Stimulated activated CD8-positive, alpha-beta memory T cell treated with anti-CD3 and anti-CD28 coated beads, Interleukin-4, amount 100 ng/mL, for 48 hours (primary cell): ENCODE results near the gene CHN2.

Experiments used
- DNase-seq: peaks from one replicate; pipeline ENCODE4 v3.0.0-alpha.2; 2020

CHN2 gene

DNA sequence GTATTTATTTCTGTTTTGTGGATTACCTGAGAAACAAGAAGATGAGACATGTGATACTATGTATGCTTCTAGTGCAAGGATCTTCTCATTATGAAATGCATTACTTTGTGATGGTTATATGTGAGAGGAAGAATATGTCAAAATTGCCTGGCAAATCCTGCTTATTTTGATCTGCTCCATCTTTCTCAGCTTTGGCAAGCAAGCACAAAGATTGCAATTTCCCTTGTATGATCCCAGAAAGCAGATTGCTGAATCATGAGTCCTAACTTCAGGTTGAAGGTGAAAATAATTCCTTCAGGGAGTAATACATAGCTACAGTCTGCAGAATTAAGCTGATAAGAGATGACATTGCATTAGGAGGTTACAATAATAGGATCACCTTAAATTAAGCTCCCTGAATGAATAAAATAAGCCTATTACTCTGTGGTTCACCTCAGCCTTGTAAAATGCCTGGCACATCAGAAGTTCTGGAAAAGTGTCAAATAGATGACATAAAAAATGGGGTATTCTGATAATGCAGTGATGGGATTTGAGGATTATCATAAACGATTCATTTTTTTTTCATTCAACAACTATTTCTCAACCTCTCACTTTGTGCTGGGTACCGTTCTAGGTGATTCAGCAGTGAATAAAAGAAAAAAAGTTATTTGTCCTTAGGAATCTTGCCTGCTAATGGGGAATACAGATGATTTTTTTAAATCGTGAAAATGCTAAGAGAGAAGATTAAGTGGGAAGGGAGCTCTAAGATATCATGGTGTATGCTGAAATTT, 120.7 kb downstream of the CHN2 start:
- no peak for DNase-seq

DNA sequence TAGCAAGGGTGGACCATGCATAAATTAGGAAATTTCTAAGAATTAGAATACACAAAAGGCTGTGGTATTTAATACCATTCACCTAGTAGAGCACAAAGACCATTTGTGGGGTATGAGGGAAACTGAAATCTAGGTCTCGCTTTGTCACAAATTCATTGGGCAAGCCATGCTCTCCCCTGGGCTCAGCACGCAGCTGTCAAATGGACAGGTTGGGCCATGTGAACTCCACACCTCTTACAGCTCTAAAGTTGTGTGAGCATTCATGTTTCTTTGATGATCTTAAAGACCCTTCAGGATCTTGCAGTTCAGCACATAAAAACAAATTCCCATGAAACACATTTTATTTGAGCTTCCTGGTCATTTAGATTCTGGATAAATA, 121.3 kb downstream of the CHN2 start:
- DNase-seq = no peak

DNA sequence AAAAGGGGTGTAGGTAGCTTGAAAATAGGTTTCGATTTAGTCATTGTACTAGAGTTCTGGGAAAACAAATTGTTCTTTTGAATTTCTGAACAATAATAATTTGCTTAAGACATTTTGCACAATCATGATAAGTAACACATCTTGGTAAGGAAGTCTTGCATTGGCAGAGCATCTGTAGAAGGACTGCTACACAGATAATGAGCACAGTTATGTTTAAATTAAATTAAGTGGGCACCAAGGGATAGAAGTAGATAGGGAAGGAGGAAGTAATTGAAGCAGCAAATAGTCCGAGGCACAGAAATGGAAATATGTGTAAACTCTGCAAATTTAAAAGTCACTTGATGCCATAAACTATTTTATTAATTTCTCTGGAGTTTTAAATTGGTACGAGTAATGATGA, 122.4 kb downstream of the CHN2 start:
- DNase-seq = no peak

DNA sequence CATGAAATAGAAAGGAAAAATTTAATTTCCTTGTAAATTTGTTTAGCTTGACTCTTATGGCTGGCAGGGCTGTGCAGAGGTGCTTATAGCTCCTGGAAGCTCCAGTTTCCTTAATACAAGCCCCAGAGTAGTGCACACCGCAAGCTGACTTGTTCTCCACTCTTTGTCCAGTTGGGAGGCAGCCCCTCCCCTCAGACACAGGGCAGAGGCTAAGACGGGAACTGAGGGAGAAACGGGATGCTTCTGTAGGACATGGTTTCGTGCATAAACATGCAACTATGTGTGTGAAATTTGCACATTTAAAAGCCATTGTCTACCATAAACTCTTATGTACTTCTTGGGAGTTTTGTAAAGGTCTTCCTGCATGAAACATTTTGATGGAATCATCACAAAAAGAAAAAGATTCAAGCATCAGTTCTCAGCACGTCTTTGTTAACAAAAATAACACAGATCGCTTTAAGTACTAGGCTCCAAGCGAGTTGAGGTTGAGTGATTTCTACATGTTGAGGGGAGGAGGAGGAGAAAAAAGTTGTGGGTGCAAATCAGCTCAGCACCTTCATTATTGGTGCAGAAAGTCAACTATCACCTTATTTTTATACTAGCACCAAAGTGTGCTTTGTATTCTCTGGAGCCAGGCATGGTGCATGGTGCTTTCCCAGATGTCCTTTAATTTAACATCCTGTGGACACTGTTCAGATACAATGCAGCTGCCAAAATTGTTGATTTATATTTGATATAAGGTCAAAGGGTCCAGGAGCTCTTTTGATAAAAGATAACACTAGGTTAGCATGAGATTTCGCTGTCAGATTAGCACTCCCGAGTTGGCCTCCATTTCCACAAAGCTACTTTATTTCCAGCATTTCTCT, 124.5 kb downstream of the CHN2 start:
- no peak for DNase-seq

DNA sequence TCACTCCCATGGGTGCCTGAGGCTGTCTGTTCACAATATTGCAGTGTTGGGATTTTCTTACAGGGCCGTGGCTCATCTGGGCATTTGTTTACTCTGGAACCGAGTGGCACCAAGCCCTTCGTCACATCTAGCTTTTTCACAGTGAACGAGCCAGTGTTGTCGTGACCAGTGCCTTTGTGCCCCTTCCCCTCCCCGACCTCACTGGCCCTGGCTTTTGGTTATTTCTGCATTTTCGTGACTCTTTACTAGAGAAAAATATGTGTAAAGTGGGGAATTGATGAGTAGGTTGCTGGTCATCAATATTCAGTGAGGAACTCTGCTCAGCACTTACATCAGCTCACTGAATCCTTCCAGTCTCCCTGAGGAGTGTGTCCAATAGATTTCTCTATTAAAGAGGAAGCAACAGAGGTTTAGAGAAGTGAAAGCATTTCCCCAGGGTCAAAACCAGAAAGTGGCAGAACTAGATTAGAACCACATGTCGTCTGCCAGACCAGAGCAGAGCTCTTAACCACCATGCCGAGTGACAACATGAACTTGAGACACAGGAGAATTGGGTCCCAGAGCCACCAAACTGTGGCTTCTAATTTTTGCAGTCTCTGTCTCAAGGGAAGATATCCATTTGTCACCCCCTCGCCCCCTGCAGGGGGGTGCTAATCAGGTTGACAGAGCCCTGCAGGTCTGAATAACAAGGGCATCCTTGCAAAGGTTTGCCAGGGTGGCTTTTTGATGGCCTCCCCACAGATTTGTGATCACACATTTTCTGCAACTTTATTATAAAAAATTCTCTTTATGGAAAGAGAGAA, 125.3 kb downstream of the CHN2 start:
- DNase-seq = no peak

DNA sequence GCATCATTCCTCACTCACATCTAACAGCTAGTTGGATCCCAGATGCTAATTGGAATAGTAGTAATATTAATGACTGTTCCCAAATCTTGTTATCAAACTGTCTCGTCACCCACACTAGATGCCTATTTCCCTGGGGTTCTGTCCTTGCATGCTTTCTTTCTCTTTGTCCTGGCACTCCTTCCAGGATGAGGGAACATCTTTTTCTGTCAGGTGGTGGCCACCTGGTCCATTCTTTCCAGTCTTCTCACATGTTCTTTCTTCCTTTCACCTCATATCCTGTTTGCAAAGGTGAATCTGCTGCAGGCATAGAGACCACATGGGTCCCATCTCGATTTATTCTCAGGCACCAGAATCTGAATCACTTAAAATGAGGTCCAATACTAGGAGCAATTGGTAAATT, 126.0 kb downstream of the CHN2 start:
- DNase-seq = no peak

DNA sequence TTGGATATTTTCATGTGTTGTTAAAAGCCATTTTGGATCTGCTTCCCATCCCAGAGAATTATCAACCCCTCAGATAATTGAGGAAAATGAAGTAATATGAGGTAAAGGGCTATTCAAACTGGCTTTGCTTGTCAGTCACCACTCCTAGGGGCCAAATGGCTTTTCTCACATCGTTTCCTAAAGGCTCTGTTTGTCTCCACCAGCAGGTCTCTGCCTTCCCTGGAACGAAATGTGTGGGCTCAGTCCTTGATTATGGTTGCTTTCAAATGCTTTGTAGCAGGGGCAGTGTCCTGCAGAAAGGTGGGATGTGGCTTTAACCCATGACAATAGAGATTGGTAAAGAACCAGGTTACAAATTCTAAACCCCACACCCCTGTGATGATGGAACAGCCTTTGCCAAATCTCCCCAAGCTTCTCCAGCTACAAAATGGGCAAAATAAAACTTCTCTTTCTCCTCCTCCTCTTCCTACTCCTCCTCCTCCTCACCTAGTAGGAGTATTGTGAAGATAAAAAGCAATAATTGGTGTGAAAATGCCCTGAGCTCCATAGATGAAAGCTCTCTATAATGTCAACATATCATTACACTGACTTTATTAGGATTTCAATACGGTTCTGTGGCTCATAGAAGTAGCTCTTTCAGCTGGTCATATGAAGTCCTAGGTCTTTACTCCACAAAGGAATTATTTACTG, 127.6 kb downstream of the CHN2 start:
- no peak for DNase-seq

DNA sequence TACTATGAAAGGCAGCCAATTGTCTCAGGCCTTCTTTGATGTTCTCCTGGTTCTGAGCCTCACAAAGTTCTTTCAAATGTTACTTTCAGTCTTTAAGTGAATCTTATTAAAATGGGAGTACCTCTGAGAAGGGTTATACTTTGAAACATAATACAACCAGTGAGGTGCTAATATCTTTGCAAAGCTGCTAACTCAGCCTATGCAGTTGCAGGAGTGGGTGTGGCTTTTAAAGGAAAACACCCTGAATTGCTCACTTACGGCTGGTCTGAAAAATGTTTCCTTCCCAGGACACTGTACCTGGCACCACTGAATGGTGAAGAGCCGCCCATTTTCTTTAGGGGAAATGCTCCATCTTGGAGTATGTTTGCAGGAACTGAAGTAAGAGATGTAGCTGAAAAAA, 130.9 kb downstream of the CHN2 start:
- no peak for DNase-seq

DNA sequence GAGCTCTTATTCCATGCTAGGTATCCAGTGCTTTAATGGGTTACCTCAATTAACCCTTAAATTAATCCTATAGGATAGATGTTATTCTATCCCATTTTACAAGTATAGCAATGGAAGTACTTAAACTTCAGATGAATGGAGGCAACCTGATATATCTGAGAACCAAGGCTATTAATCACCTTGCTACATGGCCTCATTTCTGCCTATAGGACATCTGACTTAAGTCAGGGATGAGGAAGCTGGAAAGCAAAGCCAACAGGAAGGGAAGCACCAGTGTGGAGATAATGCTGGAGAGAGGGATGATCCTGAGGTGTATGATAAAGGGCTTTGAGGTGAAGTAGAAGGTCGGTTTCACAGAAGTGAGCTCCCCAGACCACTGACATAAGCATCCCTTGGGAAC, 132.3 kb downstream of the CHN2 start:
- DNase-seq = no peak

DNA sequence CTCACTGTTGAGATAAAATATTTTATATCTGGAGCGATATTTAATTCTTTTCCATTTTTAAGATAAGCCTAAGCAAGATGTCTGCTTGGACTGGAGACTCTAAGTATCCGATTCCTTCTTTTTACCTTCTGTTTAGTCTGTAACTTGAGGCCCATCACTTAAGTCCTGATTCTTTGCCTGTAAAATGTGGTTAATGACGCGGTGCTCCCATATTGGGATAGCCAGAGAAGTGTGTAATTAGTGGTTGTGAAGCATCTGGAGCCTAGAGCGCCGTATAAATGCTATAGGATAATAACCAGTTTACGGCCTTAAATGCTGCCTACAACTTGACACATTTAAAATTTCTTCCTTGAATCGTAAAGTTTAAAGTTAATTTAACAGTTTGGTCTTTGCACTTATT, 132.9 kb downstream of the CHN2 start:
- no peak for DNase-seq

DNA sequence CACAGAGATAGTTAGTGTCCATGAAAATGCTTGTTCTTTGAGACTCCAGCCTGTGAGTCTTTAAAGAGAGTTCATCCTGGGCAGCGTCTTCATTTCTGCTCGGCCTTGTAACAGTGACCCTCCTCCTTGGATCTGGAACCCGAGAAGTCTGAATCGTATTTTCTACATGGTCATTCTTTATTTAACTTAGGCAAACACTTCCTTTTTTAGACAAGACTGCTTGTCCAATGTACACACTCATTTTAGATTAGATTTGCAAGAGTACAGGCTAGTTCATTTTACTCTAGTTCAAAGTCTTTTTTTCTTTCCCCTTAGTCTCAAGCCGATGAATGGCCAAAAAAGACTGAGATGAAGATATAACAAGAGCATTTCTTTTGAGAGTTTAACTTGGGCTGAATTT, 133.5 kb downstream of the CHN2 start:
- DNase-seq = no peak

DNA sequence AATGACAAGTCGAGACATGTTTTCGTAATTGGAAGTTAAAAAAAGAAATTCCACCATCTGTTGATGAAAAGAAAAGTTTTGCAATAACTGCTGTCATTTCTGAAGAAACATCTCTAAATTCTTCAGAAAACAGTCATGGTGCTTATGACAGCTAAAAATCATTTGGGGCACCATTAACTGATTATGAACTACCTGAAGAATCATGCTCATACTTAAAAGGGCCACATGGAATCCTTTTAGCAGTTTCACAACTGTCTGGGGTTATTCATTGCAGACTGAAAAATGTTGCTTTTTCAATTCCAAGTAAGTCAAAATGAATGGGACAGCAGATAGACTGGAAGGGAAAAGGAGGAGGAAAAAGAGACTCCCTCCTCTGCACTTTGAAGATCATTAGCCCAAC, 134.2 kb downstream of the CHN2 start:
- no peak for DNase-seq

DNA sequence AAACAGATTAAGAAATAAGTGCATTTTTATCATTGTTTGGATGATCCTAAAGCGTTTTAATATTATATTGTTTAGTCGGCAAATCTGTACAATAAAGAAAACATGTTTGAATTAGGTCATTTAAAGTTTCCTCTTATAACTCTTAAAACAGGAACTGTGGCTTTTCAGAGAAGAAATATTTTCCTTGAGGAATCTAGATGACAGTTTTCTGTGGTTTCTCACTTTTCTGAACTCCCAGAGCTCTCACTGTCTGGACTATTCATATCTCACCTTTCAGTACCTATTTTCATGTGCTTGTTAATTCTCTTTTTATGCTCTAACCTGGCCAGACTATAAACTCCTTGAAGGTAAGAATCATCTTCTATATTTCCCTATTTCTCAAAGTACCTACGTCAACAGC, 135.1 kb downstream of the CHN2 start:
- DNase-seq = no peak

DNA sequence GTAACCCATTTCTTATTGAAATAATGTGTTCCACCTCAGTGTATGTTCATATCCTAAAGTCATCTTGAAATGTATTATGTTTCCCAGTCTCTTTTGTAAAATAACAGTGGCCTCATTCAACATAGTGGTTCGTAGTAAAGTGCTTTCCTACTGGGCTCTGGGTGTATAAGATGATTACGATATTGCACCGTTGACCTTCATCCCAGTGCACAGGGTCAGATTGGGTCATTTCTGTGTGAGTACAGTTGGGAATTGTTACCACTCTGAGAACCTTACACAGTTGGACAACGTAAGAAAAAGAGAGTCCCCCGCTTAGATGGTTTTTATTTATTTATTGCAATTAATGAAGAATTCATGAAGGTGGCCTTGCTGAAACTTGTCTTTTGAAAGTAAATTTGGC, 135.6 kb downstream of the CHN2 start:
- no peak for DNase-seq

DNA sequence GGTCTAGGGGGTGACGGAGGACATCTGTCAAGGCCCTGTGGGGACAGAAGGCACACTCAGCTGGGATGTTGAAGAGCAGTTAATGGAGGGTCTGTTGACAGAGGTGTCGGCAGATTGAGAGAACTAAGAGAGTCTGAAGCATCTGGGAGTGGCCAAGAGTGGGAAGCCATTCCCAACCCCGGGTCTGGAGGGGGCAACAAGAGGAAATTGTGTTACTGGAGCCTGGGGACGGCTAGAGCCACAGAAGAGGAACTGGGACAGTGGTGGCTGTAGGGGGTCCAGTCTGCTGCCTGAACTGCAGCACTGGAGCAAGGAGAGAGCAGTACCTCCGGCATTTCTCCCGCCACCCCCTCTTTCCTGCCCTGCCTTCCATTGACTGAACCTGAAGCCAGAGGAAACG, 136.6 kb downstream of the CHN2 start:
- no peak for DNase-seq

DNA sequence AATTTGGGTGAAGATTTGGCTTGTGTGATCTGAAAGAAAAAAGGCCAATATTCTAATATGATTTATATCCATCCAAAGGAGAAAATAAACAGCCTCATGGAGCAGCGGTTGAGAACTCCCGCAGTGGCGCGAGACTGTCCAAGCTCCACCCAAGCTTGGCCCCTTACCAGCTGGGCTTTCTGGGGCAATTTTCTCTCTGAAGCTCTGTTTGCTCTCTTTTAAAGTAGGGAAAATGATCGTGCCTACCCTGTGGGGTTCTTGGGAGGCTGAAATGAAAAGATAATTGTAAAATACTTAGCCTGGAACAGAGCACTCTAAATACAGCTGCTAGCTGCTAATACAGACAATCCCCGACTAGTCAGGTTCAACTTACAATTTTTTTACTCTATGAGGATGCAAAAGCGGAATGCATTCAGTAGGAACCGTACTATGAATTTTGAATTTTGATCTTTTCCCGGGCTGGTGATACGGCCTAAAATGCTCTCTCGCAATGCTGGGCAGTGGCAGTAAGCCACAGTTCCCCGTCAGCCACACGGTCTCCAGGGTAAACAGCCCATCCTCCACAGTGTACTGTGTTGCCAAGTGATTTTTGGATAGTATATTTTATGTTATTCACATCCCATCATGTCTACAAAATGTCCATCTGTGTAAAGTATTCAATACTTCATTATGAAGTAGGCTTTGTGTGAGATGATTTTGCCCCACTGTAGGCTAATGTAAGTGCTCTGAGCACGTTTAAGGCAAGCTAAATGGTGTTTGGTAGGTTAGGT, 137.7 kb downstream of the CHN2 start:
- no peak for DNase-seq

DNA sequence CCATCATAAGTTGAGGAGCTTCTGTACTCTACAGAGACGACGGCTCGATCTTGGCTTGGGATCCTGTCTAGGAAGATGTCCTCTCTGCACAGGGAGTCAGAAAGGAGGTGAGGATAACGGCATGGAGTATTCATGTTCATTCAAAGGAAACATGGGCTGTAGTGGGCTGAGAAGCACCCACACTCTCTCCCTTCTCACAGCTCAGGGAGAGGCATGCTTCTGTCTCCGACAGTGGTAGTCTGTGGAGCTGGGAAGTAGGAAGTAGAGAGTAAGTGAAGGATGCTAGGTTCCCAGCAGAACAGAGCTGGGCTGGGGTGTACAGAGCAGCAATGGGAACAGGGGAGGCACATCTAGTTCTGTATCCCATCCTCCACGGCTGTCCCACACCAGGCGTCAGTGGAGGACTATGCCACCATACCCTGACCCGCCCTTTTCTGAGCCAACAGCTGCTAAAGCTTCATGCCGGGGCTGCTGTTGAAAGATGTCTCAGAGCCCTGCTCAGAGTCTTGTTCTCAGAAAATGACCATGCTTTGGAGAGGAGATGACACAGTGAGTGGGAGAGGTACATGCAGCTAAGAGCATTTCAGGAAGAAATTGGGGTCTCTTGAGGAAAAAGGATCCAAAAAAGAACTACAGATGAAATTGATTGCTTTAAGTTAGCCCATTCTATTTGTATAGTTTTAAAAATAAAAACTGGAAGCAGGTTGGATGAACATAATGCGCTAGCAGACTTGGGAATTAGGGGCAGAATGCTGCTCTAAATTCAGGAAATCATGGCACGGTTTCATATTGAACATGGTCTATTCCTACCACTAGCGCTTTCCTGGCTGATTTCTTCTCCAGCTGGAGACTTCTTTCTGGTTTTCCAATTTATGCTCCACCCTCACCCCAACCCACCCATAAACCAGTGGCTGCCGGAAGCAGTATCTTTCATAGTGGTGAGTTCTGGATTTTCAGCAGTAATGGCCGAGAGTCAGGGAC, 138.6 kb downstream of the CHN2 start:
- no peak for DNase-seq

DNA sequence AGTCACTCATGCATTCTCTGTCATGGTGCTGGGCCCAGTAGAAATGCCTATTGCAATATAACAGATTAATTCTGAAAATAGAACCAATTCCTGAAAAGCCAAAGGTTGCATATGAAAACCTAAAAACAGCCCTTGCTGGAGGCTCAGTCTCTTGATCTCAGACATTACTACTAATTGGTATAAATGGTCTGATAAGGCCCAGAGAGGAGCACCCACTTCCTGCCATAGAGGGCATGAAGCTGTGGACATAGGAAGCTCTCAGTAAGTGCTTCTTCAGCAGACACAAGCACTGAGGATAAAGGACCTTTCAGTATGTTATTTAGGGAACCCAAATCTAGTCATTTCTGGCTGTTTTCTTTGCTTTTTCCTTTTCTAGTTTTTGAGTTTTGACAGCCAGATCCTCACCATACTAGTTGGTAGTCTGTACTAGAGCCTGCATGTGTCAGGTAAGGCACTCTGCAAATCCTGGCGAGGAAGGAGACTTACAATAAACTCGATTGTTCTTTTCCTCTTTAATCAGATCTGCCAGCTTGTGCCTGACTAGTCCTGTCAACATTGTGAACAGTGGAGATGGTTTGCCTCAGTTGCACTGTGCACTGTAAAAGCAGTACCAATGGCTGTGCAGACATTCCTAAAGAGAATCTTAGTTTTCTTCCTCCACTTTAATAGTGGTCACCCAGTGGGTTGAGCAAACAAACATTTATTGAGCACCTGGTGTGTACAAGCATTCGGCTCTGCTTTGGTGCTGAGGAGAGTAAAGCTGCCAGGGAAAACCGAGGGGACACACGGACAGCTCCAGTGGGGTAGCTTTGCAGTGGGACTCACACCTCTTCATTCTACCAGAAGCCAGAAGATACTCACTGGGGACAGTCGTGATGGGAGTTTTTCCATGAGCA, 140.9 kb downstream of the CHN2 start:
- DNase-seq = no peak

DNA sequence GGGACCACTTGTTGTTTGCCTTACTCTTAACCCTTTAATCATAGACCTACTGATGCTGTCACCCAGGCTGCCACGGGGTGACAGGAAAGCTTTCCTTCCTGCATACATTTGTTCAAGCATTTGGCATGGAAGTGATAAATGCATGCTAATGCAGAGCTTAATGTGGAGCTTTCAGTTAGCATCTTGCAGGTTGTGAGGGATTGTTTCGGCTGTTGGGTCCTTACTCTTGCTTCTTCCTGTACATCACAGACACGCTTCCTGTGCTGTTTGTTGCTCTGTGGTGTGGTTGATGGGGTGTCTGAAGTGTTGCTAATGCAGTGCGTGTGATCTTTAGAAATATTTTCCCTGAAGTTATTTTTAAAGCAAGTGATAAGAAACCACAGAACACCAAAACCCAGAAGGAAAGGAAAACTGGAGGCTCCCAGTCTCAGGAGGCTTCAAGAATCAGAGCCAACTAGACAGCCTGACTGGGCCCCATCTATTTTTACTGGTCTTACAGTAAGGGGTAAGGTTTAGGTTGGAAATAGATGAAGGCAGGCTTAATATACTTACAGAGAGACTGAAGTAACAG, 143.1 kb downstream of the CHN2 start:
- peak; percentile 39 for DNase-seq

DNA sequence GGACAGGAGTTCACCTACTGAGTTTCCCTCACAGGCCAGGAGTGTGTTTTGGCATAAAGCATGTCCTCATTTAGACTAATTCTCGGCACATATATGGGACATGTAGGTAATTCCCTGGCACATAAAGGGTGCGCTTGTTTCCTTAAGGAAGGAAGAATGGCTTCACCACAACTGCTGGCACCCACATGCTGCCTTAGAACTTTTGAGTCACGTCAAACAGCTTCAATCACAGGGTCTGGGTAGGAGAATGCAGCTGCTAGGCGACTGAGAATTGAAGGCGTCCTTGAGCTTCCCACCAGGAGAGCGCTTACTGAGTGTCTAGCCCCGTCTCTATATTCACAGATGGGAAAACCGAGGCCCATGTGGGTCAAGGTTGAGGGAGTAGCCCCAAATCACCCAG, 146.1 kb downstream of the CHN2 start:
- no peak for DNase-seq
